ENCODE data around the gene IMP3.

Gene IMP3

DNA sequence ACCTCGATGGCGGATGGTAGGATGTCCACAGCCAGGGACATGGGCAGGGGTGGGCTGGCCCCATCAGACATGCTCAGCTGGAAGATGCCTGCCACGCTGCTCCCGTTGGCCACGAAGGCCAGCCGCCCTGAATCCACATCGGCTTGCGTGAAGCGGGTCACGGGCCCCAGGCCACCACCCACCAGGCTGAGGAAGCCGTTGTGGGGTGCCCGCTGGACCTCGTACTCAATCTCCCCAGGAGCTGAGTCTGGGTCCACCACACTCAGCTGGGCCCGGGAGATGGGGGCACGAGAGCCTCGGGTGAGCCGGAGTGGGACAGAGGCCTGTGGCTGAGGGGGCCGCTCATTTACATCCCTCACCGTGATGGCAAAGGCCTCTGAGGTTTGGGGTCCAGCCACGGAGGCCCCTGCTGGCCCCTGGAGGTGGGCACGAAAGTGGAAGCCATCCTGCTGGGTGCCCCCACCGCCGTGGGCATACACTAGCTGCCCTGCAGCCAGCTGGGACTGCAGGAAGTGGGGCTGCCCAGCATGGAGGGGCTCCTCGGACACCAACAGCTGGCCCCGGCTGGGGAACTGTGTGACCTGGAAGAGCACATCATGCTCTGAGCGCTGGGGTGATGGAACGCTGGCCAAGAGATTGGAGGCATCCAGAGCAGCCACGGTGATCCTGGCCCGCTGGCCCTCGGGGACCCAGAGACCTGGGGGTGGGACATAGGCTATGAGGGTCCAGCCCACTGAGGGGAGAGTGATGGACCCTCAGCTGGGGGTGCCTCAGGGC is 36.9 kb upstream of the IMP3 start:
- TF ChIP-seq, protein P1, sequence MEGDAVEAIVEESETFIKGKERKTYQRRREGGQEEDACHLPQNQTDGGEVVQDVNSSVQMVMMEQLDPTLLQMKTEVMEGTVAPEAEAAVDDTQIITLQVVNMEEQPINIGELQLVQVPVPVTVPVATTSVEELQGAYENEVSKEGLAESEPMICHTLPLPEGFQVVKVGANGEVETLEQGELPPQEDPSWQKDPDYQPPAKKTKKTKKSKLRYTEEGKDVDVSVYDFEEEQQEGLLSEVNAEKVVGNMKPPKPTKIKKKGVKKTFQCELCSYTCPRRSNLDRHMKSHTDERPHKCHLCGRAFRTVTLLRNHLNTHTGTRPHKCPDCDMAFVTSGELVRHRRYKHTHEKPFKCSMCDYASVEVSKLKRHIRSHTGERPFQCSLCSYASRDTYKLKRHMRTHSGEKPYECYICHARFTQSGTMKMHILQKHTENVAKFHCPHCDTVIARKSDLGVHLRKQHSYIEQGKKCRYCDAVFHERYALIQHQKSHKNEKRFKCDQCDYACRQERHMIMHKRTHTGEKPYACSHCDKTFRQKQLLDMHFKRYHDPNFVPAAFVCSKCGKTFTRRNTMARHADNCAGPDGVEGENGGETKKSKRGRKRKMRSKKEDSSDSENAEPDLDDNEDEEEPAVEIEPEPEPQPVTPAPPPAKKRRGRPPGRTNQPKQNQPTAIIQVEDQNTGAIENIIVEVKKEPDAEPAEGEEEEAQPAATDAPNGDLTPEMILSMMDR (IDR thresholded peaks at IDR 0.05; ENCODE audit: low read depth, low read length) = no peak

DNA sequence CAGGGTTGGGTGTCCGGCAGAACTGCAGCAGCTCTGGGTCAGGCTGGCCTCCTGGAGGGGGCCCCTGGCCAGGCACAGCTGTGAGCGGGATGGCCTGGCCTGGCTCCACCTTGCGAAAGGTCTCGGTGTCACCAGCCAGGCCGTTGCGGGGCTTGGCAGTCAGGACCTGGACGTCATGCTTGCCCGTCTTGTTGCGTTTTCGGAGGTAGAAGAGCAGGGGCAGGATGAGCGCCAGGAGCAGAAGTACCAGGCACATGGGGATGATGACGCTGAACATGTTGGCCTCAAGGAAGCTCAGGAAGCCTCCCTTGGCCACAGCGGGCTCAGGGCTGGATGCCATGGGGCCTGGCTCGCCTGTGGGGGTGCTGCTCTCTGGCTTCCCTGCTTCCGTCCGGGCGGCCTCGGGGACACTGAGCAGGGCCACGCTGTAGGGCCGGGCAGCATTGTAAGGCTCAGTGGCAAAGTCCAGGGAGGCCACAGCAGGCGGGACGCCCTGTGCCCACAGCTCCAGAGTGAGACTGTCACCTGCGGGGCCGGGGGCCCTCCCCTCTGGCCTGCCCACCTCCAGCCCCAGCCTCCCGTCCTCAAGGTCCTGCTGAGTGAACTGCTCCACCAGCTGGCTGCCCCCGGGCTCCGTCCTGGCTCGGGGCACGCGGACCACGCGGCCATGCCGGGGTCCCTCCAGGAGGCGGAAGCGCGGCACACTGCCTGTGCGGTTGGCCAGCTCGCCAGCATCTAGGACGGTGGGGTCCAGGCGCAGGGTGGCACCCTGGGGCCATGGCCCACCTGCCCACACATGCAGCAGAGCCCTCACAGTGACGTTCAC is 35.8 kb upstream of the IMP3 start:
- H3K4me3 ChIP-seq (ENCODE audit: low read depth, low read length) = no peak overlapping the region

More for the DNA sequence above, 36.9 kb upstream of the IMP3 start:
- no peak overlapping the region for H3K4me3 ChIP-seq (ENCODE audit: low read depth, low read length)

DNA sequence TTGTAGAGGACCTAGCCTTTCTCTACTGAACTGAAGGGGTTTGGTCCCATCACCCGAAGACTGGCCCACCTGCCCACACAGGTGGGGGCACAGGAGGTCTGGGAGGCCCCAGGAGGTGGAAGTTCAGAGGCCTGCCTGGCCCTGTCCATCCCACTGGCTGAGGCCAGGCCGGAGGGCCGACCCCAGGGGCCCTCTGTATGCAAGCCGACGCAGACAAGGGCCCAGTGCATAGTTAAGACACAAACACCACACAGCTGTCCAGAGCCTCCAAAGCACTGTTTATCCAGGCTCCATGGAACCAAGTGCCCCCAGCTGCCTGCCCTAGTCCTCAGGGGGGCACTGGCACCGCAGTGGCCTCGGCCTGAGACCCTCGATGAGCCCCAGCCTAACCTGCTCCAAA is 34.3 kb upstream of the IMP3 start:
- no peak overlapping the region for H3K4me3 ChIP-seq (ENCODE audit: low read depth, low read length)
- TF ChIP-seq, protein P1 (IDR thresholded peaks at IDR 0.05; ENCODE audit: low read depth, low read length) = no peak

More for the DNA sequence above, 35.8 kb upstream of the IMP3 start:
- TF ChIP-seq, protein P1 (IDR thresholded peaks at IDR 0.05; ENCODE audit: low read depth, low read length) = no peak

DNA sequence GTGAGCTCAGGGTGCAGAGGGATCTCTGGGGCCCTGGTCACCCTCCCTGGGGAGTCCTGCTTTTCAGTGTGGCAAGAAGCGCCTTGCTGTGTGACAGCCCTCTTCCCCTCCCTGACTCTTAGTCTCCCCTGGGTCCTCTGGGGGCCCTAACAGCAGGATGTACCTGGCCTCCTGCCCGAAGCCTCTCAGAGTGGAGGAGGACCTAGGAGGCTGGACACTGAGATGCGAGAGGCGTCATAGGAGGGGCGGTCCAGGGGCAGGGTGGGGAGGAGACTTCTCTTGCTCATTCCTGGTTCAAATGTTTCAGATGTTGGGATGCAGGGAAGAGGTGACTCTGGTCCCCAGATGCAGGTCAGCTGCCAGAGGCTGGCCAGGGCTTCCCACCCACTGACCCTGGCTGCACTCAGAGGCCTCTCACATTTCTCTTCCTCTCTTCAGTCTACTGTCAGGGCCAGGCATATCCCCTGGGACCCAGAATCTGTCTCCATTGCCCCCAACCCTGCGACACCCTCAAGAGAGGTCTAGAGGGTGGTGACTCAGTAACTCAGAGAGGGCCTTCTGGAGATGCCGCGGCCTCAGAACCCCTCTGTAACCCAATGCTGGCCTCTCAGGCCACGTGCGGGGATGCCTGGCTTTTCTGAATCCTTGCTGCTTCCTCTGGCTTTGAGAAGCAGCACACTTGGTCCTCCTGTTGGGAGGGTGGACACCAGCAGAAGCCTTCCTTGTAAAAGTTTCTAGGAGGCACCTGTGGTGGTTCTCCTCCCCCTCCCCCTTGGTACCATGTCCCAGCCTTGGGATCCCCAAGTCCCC is 33.6 kb upstream of the IMP3 start:
- no peak overlapping the region for H3K4me3 ChIP-seq (ENCODE audit: low read depth, low read length)
- TF ChIP-seq, protein P1 (IDR thresholded peaks at IDR 0.05; ENCODE audit: low read depth, low read length) = no peak

DNA sequence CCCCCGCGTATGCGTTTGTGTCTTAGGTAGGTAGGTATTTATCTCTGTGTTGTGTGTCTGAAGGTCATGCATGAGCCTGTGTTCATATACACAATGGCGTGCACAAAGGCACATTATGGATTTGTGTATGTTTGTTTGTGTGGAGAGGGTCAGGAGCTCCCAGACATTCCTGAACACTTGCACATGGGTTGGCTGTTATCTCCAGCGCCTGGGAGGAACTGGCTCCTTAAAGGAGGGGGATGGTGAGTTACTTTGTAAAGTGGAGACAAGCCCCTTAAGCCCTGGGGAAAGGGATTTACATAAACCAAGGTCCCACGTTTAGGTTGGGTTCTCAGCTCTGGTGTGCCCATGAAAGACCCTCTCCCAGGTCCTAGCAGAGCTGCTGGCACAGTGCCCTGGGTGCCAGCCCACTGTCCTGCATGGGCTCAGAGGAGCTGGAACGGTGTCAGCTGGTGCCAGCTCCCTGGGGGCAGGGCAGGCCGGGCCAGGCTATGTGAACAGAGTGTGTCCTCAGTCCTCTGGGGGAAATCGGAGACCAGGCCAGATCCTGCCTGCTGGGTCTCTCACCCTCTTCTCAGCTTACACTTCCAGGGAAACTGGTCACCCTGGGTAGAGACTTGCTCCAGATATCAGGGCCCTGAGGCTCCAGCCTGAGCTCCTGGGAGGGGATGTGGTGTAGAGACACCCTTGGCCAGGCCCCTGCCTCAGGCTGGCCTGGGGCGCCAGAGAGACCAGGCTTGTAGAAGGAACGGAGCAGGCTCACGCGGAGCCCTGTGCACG is 32.8 kb upstream of the IMP3 start:
- TF ChIP-seq, protein P1 (IDR thresholded peaks at IDR 0.05; ENCODE audit: low read depth, low read length) = no peak
- peak overlapping the region; percentile 22; the same call in 1 of the 2 replicates for H3K4me3 ChIP-seq (ENCODE audit: low read depth, low read length)

DNA sequence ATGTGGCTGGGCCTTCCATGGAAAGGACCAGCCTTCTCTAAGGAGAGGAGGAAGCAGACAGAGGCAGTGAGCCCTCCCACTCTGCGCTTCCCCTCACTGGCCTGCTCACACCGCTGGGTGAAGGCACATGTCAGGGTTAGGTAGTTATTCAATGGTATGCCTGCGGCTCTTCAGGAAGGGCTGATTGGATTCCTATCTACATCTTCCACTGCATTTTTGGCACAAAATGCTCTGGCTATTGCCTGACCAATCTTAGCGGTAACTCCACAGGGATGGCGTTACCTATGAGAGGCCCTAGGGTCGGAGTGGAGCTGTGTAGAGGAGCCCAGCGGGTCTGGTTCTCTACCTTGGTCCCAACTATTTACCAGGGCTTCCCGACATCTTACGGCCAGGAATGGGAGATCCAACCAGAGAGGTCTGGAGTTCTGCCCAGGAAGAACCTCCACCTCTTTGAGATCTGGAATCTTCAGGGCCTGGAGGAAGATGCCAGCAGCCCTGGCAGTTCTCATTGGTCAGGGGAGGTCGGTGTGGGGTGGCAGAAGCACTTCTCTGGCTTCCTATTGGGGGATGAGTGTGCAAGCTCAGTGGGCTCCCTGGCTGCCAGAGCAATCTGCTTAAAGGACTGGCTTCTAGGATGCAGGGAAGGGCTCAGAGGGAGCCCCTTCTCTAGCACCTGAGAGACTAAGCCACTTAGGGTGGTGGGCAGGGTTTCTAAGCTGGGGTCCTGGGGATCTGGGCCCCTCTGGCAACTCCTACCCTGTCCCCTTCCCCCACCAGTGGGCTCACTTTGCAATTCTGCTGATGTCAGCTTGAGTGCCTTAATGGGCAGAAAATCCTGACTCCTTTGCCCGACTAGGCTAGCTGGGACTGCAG is 31.9 kb upstream of the IMP3 start:
- TF ChIP-seq, protein P1 (IDR thresholded peaks at IDR 0.05; ENCODE audit: low read depth, low read length) = no peak
- H3K4me3 ChIP-seq (ENCODE audit: low read depth, low read length) = no peak overlapping the region
